T-helper 17 cell (primary cell): ENCODE results near the gene CTCF. TPM values are rescaled to one million over a fixed set of nuclear protein-coding genes. Genes with fewer than 3 reads are reported as not detected.
A peak's percentile ranks its signal among the peaks of the same experiment; 100 is the strongest.
"Not testable (repeated sequence)": the region's sequence is repeated elsewhere in the genome, so short reads cannot be mapped to it uniquely, and the experiment has no call there.

Source experiments
- ATAC-seq: fragments of 150-1000 bp; cut with Tn5 transposase; 2 replicates; pipeline ENCODE4 v1.10.0; 2021; ENCODE audit warnings: mild to moderate bottlenecking, moderate library complexity
- DNase-seq, 3 donors: peaks; one replicate each; pipeline versions ENCODE4 v3.0.0 to v3.0.0-alpha.2; 2020 to 2021
- H3K9me3 ChIP-seq: one replicate; pipeline ENCODE4 v1.7.0; 2013; ENCODE audit warnings: low read length, mild to moderate bottlenecking; ENCODE audit not compliant: control insufficient read depth, poor library complexity, severe bottlenecking
- H3K27ac Mint-ChIP-seq: one replicate; pipeline ENCODE4 v1.8.0; 2022; ENCODE audit warnings: mild to moderate bottlenecking, moderate library complexity, mixed read lengths
- H3K27me3 Mint-ChIP-seq: one replicate; pipeline ENCODE4 v1.8.0; 2022; ENCODE audit warnings: mixed read lengths
- H3K36me3 Mint-ChIP-seq: one replicate; pipeline ENCODE4 v1.8.0; 2022; ENCODE audit warnings: low read depth, mixed read lengths
- H3K4me1 Mint-ChIP-seq: one replicate; pipeline ENCODE4 v1.8.0; 2022; ENCODE audit warnings: mild to moderate bottlenecking, mixed read lengths
- H3K4me3 Mint-ChIP-seq: one replicate; pipeline ENCODE4 v1.8.0; 2022; ENCODE audit warnings: mild to moderate bottlenecking, moderate library complexity, mixed read lengths
- total RNA-seq, 4 donors: library from RNA in 2 of 4; stranded (reverse) in 2 of 4; gene quantifications; one replicate each; pipeline ENCODE4 v1.2.3 and lab custom pipeline; 2022 to 2026

CTCF gene, protein sequence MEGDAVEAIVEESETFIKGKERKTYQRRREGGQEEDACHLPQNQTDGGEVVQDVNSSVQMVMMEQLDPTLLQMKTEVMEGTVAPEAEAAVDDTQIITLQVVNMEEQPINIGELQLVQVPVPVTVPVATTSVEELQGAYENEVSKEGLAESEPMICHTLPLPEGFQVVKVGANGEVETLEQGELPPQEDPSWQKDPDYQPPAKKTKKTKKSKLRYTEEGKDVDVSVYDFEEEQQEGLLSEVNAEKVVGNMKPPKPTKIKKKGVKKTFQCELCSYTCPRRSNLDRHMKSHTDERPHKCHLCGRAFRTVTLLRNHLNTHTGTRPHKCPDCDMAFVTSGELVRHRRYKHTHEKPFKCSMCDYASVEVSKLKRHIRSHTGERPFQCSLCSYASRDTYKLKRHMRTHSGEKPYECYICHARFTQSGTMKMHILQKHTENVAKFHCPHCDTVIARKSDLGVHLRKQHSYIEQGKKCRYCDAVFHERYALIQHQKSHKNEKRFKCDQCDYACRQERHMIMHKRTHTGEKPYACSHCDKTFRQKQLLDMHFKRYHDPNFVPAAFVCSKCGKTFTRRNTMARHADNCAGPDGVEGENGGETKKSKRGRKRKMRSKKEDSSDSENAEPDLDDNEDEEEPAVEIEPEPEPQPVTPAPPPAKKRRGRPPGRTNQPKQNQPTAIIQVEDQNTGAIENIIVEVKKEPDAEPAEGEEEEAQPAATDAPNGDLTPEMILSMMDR
- 10 to 100 TPM; 48.5 to 57.8 TPM for total RNA-seq
- 107 to 117 reads per million in 2 donors for total RNA-seq (lab: John Stamatoyannopoulos, UW)

GRCh38 chr16:67562526-67562917 lies at the start of gene CTCF:
TSS of gene CTCF (plus strand) at chr16:67562526. CDS start at chr16:67610833, 48,307 bp downstream.
- Mint-ChIP-seq H3K27me3 (no peaks in the 10 kb centered on the region), H3K4me1 (peaks cover 38% of the 10 kb centered on the region), H3K36me3 (peaks cover 2% of the 10 kb centered on the region), H3K4me3 (peak within 1 kb of the TSS; percentile 90), H3K27ac (peak within 1 kb of the TSS; percentile 91)
- peak; percentile 68 to 87 (median 85) for DNase-seq
- H3K9me3 ChIP-seq, result no peaks in the 10 kb centered on the region
- ATAC-seq, result peak; percentile 66

GRCh38 chr16:67513892-67514291 lies 48.4 kb upstream of the CTCF start:
- H3K27me3 Mint-ChIP-seq, ATAC-seq, DNase-seq, H3K4me3 Mint-ChIP-seq, H3K4me1 Mint-ChIP-seq, H3K9me3 ChIP-seq, H3K36me3 Mint-ChIP-seq, H3K27ac Mint-ChIP-seq: not testable (repeated sequence)

DNA sequence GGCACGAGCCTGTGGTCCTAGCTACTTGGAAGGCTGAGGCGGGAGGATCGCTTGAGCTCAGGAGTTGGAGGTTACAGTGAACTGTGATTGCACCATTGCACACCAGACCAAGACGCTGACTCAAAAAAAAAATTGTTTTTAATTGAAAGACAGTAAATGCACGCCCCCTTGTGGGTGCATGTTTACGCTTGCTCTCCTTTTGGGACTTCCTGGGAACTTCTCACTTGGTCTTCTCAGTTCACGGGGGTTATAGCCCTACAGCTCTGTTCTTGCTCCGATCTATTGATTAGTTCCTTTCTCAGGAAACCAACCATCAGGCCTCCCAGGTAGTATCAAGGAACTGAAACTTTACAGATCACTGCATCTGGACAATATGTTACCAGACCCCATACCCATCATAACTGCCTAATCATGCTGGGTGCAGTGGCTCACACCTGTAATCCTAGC lies 47.9 kb upstream of the CTCF start:
- Mint-ChIP-seq H3K27me3 (no peaks in the 10 kb centered on the region), H3K4me1 (peaks cover 8% of the 10 kb centered on the region), H3K27ac (peak overlapping the region; percentile 53), H3K36me3 (no peaks in the 10 kb centered on the region), H3K4me3 (no peak overlapping the region)
- ATAC-seq, result peak; percentile 82
- peak; percentile 57 to 62 (median 61) for DNase-seq
- no peaks in the 10 kb centered on the region for H3K9me3 ChIP-seq

DNA sequence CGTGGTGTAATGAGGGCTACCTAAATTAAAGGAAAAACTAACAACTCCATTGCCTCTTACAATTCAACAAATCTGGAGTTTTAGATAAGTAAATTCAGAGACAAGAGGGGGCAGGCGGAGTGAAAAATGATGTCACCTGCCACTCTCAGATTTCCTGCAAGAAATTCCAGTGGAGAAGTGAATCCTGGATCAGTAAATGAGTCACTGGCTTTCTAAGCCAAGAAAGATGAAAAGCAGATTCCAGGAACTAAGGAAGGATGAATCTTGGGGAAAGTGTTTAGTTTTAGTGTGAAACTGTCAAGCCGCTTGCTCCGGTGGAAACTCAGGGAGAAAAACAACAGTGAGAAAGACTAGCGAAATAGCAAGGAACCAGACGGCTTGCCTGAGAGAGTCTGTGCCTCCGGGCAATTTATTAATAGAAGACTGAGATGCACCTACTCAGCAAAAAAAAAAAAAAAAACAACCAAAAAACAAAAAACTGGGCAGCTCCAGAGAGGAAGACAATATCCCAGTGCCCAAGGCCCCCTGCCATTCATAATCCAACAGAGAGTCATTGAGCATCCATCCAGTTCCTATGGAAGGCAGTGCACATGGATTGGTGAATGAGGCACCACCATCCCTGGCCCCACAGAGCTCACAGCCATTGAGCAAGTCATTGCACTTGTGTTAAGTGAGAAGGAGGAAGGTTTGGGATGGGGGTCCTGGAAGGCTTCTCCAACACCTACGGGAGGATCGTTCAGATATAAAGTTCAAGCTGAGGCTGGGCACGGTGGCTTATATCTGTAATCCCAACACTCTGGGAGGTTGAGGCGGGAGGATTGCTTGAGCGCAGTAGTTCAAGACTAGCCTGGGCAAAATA lies 45.8 kb upstream of the CTCF start:
- DNase-seq (no peak), ATAC-seq (no peak)
- no peak overlapping the region for H3K27ac Mint-ChIP-seq
- H3K36me3 Mint-ChIP-seq, result no peaks in the 10 kb centered on the region
- peaks cover 15% of the 10 kb centered on the region for H3K4me1 Mint-ChIP-seq
- no peaks in the 10 kb centered on the region for H3K9me3 ChIP-seq
- H3K4me3 Mint-ChIP-seq, result no peak overlapping the region
- H3K27me3 Mint-ChIP-seq, result no peaks in the 10 kb centered on the region

- H3K36me3 Mint-ChIP-seq, result no peaks in the 10 kb centered on the region
- no peaks in the 10 kb centered on the region for H3K27me3 Mint-ChIP-seq
- H3K4me3 Mint-ChIP-seq, result no peak overlapping the region
- ATAC-seq (no peak), DNase-seq (no peak)
- H3K9me3 ChIP-seq, result no peaks in the 10 kb centered on the region
- H3K4me1 Mint-ChIP-seq, result peaks cover 16% of the 10 kb centered on the region
- H3K27ac Mint-ChIP-seq, result no peak overlapping the region
Observed at GRCh38 chr16:67517155-67517445, 45.2 kb upstream of the CTCF start.

DNA sequence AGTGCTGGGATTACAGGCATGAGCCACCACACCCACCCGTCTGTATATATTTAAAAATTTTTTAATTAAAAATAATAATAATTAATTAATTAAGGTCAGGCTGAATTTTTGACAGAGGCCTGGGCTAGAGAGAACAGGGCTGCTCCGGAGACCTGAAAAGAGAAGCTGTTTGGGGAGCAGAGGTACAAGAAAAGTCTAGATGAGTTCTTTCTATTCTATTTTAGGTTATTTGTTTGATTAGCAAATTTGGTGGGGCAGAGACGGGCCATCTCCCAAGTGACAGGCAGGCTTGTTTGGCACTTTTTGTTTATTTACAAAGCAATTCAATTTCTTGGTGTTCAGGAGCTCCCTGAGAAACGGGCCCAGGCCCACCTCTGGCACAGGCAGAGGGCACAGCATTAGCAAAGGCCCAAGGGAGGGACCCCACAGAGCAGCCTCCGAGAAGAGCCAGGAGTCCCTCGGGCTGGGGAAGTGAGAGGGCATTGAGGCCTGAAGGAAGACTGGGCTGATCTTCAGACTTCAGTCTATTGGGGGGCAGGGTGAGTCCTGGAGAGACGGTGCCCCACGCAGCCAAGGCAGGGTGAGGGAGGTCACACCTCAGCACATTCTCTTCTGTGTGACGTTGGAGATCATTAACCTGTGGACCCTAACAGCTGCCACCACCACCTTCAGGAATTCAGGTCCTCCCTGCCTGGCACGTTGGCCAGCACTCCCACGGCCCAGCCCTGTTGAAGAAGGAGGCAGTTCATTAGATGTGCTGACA lies 44.5 kb upstream of the CTCF start:
- H3K4me1 Mint-ChIP-seq, result peaks cover 18% of the 10 kb centered on the region
- H3K9me3 ChIP-seq, result no peaks in the 10 kb centered on the region
- ATAC-seq (no peak), DNase-seq (no peak)
- H3K4me3 Mint-ChIP-seq, result no peak overlapping the region
- H3K27ac Mint-ChIP-seq, result no peak overlapping the region
- no peaks in the 10 kb centered on the region for H3K36me3 Mint-ChIP-seq
- H3K27me3 Mint-ChIP-seq, result no peaks in the 10 kb centered on the region

DNA sequence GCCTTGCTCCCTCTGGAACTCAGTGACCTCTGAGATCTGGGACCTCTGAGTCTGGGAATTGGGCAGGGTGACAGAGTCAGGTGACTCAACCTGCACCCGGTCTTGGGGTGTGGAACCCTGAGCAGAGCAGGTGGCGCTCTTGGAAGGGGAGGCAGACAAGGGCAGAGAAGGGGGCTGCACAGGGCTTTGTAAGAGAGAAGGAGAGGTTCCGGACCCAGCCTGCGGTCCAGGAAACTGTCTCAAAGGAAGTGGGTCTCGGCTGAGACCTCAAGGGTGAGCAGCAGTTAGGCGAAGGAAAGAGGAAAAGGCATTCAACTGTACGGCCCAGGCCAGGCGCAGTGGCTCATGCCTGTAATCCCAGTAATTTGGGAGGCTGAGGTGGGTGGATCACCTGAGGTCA lies 43.6 kb upstream of the CTCF start:
- peak overlapping the region; percentile 53 for H3K4me3 Mint-ChIP-seq
- H3K27me3 Mint-ChIP-seq, result no peaks in the 10 kb centered on the region
- no peaks in the 10 kb centered on the region for H3K9me3 ChIP-seq
- peaks cover 20% of the 10 kb centered on the region for H3K4me1 Mint-ChIP-seq
- no peak for DNase-seq
- peak overlapping the region; percentile 97 for H3K27ac Mint-ChIP-seq
- no peaks in the 10 kb centered on the region for H3K36me3 Mint-ChIP-seq
- ATAC-seq, result no peak

- H3K4me1 Mint-ChIP-seq, result peaks cover 22% of the 10 kb centered on the region
- peak overlapping the region; percentile 97 for H3K27ac Mint-ChIP-seq
- peak overlapping the region; percentile 69 for H3K4me3 Mint-ChIP-seq
- no peaks in the 10 kb centered on the region for H3K9me3 ChIP-seq
- ATAC-seq (no peak), DNase-seq (no peak)
- no peaks in the 10 kb centered on the region for H3K36me3 Mint-ChIP-seq
- no peaks in the 10 kb centered on the region for H3K27me3 Mint-ChIP-seq
Observed at GRCh38 chr16:67519242-67519641, 43.1 kb upstream of the CTCF start.

DNA sequence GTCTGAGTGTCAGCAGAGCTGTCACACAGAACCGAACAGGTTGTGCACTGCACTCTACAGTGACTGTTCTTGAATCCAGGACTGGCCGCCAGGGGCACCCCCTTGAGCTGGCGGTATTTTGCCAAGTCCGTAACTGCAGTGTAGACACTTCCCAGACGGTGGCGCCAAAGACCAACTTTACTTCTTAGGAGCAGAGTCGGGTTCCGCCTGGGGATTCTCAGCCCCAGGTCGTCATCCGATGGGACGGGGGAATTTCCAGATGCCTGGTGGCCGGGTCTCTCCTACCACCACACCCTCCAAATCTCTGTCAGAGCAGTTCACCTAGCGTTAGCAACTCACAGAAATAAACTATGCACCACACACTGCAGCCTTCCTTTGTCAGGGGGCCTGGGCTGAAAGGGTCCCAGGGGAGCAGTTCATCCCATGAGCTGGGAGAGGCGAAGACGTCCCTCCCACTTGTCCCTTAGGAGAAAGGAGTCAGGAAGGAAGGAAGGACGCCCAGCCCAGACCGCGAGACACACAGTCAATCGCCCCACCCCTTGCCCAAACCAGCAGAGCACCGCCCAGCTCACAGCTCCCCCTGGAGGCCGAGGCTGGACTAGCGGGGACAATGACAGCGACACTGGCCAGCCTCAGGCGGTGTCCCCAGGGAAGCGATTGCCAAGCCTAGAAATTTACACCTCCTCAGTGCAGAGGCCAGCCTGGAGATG lies 41.1 kb upstream of the CTCF start:
- DNase-seq, result peak; percentile 92 to 99 (median 96)
- Mint-ChIP-seq H3K27me3 (no peaks in the 10 kb centered on the region), H3K27ac (peak overlapping the region; percentile 97), H3K4me3 (peak overlapping the region; percentile 90), H3K36me3 (no peaks in the 10 kb centered on the region), H3K4me1 (peaks cover 25% of the 10 kb centered on the region)
- peak; percentile 86 for ATAC-seq
- H3K9me3 ChIP-seq, result no peaks in the 10 kb centered on the region

- Mint-ChIP-seq H3K4me1 (peaks cover 22% of the 10 kb centered on the region), H3K4me3 (no peak overlapping the region), H3K36me3 (no peaks in the 10 kb centered on the region), H3K27ac (no peak overlapping the region), H3K27me3 (peaks cover 4% of the 10 kb centered on the region)
- no peaks in the 10 kb centered on the region for H3K9me3 ChIP-seq
- DNase-seq, result no peak
- ATAC-seq, result no peak
Observed at GRCh38 chr16:67525176-67525860, 37.0 kb upstream of the CTCF start.

DNA sequence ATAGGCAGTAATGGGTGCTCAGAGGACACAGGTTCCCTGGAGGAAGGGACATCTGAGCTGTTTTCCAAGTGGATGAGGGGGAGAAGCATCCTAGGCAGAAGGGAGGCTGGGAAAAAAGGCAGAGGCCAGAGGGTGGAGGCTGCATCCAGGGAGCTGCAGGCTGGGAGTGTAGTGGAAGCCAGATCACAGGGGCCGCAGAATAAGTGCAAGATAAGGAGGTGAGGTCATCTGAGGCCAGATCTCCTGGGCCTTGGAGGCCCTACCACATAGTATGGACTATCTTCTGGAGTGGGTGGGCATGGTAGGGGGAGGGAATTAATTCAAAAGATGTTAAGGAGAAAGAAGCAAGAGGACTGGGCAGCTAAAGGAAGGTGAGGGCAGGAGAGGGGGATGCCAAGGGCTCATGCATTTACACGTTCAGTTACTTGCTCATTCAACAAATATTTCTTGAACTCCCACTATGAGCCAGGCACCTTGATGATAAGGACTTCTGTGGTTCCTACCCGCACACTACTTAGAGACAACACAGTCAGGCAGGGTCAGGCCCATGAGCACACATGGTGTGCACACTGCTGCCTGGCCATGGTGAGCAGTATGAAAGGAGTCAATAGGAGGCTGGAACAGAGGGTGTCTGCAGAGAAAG lies 36.1 kb upstream of the CTCF start:
- ATAC-seq (no peak), DNase-seq (no peak)
- Mint-ChIP-seq H3K27ac (no peak overlapping the region), H3K36me3 (no peaks in the 10 kb centered on the region), H3K27me3 (peaks cover 7% of the 10 kb centered on the region), H3K4me3 (peak overlapping the region; percentile 49), H3K4me1 (peaks cover 23% of the 10 kb centered on the region)
- no peaks in the 10 kb centered on the region for H3K9me3 ChIP-seq
